HUES6 (cell line): Measurements from ENCODE around the gene DUSP10.

ENCODE experiments used
- H3K27ac ChIP-seq: 2 replicates; pipeline ENCODE4 v1.7.0; 2013; ENCODE audit warnings: low read depth, mild to moderate bottlenecking, low read length, inconsistent platforms
- H3K27me3 ChIP-seq: 2 replicates; pipeline ENCODE4 v1.6.1; 2013; ENCODE audit warnings: low read length; ENCODE audit not compliant: control insufficient read depth, insufficient read depth
- H3K36me3 ChIP-seq: 2 replicates; pipeline ENCODE4 v1.6.1; 2013; ENCODE audit warnings: low read length; ENCODE audit not compliant: control insufficient read depth, insufficient read depth
- H3K4me1 ChIP-seq: 2 replicates; pipeline ENCODE4 v1.6.1; 2013; ENCODE audit warnings: low read length; ENCODE audit not compliant: control insufficient read depth, insufficient read depth
- H3K4me3 ChIP-seq: 2 replicates; pipeline ENCODE4 v1.5.1; 2013; ENCODE audit warnings: low read depth, low read length
- H3K9ac ChIP-seq: one replicate; pipeline ENCODE4 v1.6.1; 2013; ENCODE audit warnings: mild to moderate bottlenecking, low read length
- H3K9me3 ChIP-seq: 2 replicates; pipeline ENCODE4 v1.6.1; 2013; ENCODE audit warnings: low read depth, low read length; ENCODE audit not compliant: control insufficient read depth, insufficient read depth

Gene DUSP10

GRCh38 chr1:221699577-221699976, 42.3 kb downstream of the DUSP10 start:
- Histone ChIP-seq H3K4me3 (no peak overlapping the region), H3K9me3 (no peaks in the 10 kb centered on the region), H3K9ac (no peak overlapping the region), H3K4me1 (no peaks in the 10 kb centered on the region), H3K27ac (no peak overlapping the region), H3K27me3 (no peaks in the 10 kb centered on the region), H3K36me3 (peaks cover 29% of the 10 kb centered on the region)

GRCh38 chr1:221698579-221699349, 43.1 kb downstream of the DUSP10 start:
- no peaks in the 10 kb centered on the region for H3K27me3 ChIP-seq
- H3K4me3 ChIP-seq: no peak overlapping the region
- H3K36me3 ChIP-seq: peaks cover 21% of the 10 kb centered on the region
- H3K9ac ChIP-seq: no peak overlapping the region
- H3K27ac ChIP-seq: no peak overlapping the region
- peaks cover 2% of the 10 kb centered on the region; the same call in 1 of the 2 replicates for H3K9me3 ChIP-seq
- H3K4me1 ChIP-seq: no peaks in the 10 kb centered on the region

DNA sequence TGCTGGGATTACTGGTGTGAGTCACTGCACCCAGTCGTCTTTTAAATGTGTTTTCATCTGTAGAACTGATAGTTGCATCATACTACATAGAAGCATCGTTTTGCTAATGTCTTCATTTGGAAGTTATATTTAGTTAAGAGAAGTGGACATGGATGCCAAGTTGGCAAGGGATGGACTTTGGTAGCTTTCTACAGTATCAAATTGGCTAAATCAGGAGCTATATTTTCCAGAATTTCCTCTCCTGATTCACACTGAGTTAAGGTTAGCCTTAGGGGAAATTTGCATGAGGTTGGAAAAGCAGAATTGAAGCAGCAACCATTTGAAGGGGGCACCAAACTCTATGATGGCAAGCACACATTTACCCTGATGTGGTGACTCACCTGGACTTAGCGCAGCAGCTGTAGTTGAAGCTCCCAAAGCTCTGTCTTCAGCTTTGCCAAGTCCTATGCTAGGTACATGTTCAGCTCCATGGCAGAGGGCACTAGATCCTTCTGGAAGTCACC, 43.9 kb downstream of the DUSP10 start:
- H3K27me3 ChIP-seq: no peaks in the 10 kb centered on the region
- peaks cover 13% of the 10 kb centered on the region for H3K36me3 ChIP-seq
- no peak overlapping the region for H3K9ac ChIP-seq
- no peaks in the 10 kb centered on the region; the same call in 1 of the 2 replicates for H3K4me1 ChIP-seq
- peaks cover 6% of the 10 kb centered on the region; the same call in 1 of the 2 replicates for H3K9me3 ChIP-seq
- H3K27ac ChIP-seq: no peak overlapping the region
- H3K4me3 ChIP-seq: no peak overlapping the region

DNA sequence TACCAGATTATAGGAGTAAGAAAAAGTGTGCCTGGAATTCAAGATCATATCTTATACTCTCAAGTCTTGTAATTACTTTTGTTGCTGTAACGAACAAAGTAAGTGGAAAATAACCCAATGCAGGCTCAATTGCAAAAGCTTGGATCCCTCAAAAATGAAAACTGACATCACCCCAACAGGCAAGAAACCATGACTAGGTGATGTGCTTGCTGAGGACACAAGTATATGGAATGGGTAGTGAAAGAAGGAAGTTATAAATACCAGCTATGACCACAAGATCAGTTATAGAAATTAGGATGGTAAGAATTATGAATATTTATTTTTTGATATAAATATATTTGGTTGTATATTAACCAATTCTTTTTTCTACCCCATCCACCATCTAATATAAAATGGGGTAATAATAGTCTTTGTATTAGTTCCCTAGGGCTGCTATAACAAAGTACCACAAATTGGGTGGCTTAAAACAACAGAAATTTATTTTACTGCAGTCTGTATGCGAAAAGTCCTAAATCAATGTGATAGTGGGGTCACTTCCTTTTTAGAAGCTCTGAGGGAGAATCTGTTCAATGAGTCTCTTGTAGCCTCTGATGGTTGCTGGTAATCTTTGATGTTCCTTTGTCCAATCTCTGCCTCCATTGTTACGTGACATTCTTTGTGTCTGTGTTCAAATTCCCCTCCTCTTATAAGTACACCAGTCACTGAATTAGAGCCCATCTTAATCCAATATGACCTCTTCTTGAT, 45.0 kb downstream of the DUSP10 start:
- H3K36me3 ChIP-seq: peaks cover 2% of the 10 kb centered on the region; the same call in 1 of the 2 replicates
- peaks cover 6% of the 10 kb centered on the region; the same call in 1 of the 2 replicates for H3K9me3 ChIP-seq
- H3K4me1 ChIP-seq: no peaks in the 10 kb centered on the region; the same call in 1 of the 2 replicates
- no peaks in the 10 kb centered on the region for H3K27me3 ChIP-seq
- no peak overlapping the region for H3K4me3 ChIP-seq
- no peak overlapping the region for H3K9ac ChIP-seq
- no peak overlapping the region for H3K27ac ChIP-seq

DNA sequence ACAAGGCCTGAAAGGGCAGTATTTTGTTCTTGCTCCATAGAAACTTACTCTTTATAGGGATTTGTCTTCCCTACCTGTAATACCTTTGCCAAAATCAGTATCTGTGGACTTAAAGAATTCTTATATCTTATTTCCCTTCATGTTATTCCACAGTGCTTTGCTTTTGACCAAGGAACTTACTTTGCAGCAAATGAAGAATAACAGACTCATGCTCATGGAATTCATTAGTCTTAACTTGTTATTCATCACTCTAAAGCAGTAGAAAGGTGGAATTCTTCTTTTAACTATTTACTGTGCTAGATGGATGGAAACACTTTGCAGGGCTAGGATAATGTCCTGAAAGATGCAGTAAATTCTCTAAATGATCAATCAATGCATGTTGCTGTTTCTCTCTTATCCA, 45.9 kb downstream of the DUSP10 start:
- Histone ChIP-seq H3K9me3 (peaks cover 6% of the 10 kb centered on the region; the same call in 1 of the 2 replicates), H3K9ac (no peak overlapping the region), H3K27me3 (no peaks in the 10 kb centered on the region), H3K4me1 (no peaks in the 10 kb centered on the region; the same call in 1 of the 2 replicates), H3K27ac (no peak overlapping the region), H3K4me3 (no peak overlapping the region), H3K36me3 (no peaks in the 10 kb centered on the region)

- no peak overlapping the region for H3K9ac ChIP-seq
- H3K4me3 ChIP-seq: no peak overlapping the region
- no peaks in the 10 kb centered on the region for H3K27me3 ChIP-seq
- no peaks in the 10 kb centered on the region; the same call in 1 of the 2 replicates for H3K4me1 ChIP-seq
- no peaks in the 10 kb centered on the region for H3K36me3 ChIP-seq
- H3K27ac ChIP-seq: no peak overlapping the region
- H3K9me3 ChIP-seq: peaks cover 6% of the 10 kb centered on the region; the same call in 1 of the 2 replicates
Observed at GRCh38 chr1:221695301-221695700, 46.6 kb downstream of the DUSP10 start.

DNA sequence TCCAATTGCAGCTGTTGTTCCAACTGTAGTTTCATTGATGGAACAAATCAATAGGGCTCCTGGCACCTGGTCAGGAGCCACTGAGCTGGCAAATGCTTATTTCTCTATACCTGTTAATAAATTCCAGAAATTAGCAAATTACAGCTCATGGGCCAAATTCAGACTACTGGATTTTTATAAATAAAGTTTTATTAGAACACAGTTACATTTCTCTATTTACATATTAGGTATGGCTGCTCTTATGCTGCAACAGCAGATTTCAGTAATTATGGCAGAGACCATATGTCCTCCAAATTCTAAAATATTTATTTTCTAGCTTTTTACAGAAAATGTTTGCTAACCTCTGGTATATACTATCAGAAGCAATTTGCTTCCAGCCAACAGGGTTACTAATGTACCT, 47.8 kb downstream of the DUSP10 start:
- Histone ChIP-seq H3K9me3 (peaks cover 6% of the 10 kb centered on the region; the same call in 1 of the 2 replicates), H3K27ac (no peak overlapping the region), H3K36me3 (no peaks in the 10 kb centered on the region), H3K4me3 (no peak overlapping the region), H3K9ac (no peak overlapping the region), H3K27me3 (no peaks in the 10 kb centered on the region), H3K4me1 (no peaks in the 10 kb centered on the region; the same call in 1 of the 2 replicates)

DNA sequence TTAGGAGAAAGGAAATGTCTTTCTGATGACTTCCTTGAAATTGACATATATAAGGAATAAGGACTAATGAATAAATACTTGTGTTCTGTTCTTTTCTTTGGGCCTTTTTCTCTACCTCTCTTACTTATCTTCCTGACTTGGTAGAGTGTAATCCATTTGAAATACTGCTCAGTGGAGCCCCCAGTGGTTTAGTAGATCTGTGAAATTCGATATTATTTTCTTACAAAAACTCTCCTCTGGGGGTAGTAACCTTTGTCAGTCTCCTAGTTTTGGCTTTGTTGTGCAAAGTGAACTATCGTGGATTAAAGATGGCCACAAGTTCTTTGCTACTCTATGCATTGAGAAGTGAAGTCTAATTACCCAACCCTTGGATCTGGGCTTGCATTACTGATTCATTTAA, 48.8 kb downstream of the DUSP10 start:
- no peak overlapping the region for H3K4me3 ChIP-seq
- no peak overlapping the region for H3K9ac ChIP-seq
- H3K27me3 ChIP-seq: no peaks in the 10 kb centered on the region
- H3K36me3 ChIP-seq: no peaks in the 10 kb centered on the region
- no peaks in the 10 kb centered on the region; the same call in 1 of the 2 replicates for H3K4me1 ChIP-seq
- peaks cover 6% of the 10 kb centered on the region; the same call in 1 of the 2 replicates for H3K9me3 ChIP-seq
- no peak overlapping the region for H3K27ac ChIP-seq

GRCh38 chr1:221692643-221693042, 49.2 kb downstream of the DUSP10 start:
- Histone ChIP-seq H3K27ac (no peak overlapping the region), H3K27me3 (no peaks in the 10 kb centered on the region), H3K9ac (no peak overlapping the region), H3K4me3 (no peak overlapping the region), H3K9me3 (peaks cover 6% of the 10 kb centered on the region; the same call in 1 of the 2 replicates), H3K4me1 (no peaks in the 10 kb centered on the region; the same call in 1 of the 2 replicates), H3K36me3 (no peaks in the 10 kb centered on the region)

DNA sequence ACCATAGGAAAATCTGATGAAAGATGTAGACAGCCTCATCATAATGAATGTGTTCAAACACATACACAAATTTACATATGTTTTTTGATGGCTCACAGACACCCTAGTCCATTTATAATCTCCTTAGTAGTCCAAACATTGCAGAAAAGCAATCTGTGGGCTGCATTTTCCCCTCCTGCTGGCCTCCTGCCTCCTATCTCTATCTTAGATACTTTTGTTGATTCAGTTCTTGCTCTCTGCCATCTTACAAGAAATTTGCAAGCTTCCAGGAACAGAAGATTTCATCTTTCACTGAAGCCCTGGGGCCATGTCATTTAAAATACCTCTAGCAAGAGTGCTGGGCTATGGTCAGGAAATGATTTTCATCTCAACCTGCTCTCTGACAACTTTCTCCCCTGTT, 50.6 kb downstream of the DUSP10 start:
- Histone ChIP-seq H3K27ac (no peak overlapping the region), H3K4me1 (no peaks in the 10 kb centered on the region; the same call in 1 of the 2 replicates), H3K36me3 (no peaks in the 10 kb centered on the region), H3K27me3 (no peaks in the 10 kb centered on the region), H3K9me3 (peaks cover 6% of the 10 kb centered on the region; the same call in 1 of the 2 replicates), H3K4me3 (no peak overlapping the region), H3K9ac (no peak overlapping the region)

DNA sequence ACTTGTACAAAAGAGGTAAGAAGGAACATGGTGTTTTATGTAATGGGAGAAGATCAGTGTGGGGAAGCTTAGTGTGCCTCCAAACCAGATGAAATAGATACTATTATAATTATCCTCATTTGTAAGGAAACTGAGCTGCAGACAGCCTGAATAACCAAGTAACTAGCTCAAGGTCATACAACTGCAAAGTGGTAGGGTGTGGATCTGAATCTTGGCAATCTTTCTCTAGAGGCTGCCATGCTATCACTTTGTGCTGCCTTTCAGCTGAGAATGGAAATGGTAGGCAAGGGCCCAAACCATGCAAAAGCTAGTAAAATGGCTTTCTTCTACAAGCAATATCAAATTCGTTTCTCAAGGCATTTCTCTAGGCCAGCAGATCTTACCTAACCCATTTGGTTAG, 51.0 kb downstream of the DUSP10 start:
- Histone ChIP-seq H3K27me3 (no peaks in the 10 kb centered on the region), H3K9ac (no peak overlapping the region), H3K4me1 (no peaks in the 10 kb centered on the region; the same call in 1 of the 2 replicates), H3K9me3 (peaks cover 6% of the 10 kb centered on the region; the same call in 1 of the 2 replicates), H3K36me3 (no peaks in the 10 kb centered on the region), H3K4me3 (no peak overlapping the region), H3K27ac (no peak overlapping the region)
